ENCODE data around the gene ARL6IP4. TPM values are rescaled to one million over a fixed set of nuclear protein-coding genes. Genes with fewer than 3 reads are reported as not detected.
"Not testable (repeated sequence)": the region's sequence is repeated elsewhere in the genome, so short reads cannot be mapped to it uniquely, and the experiment has no call there.

ARL6IP4 gene
- total RNA-seq, 1 donor from 2014 or later, result 156 TPM

GRCh38 chr12:123011701-123012100 lies 31.2 kb downstream of the ARL6IP4 start:
- no peaks in the 10 kb centered on the region for H3K9me3 ChIP-seq (replicated peaks)
- intact Hi-C loops (cut with micrococcal nuclease), result no loop called here
- no peak for TF ChIP-seq CTCF (IDR thresholded peaks at IDR 0.05; ENCODE audit: borderline replicate concordance)
- H3K4me1 ChIP-seq, result peaks cover 7% of the 10 kb centered on the region
- DNase-seq, result no peak
- no peaks in the 10 kb centered on the region for H3K27me3 ChIP-seq (ENCODE audit: low read depth)
- H3K4me3 ChIP-seq, result no peak overlapping the region
- H3K27ac ChIP-seq (replicated peaks), result no peak overlapping the region
- peaks cover 62% of the 10 kb centered on the region for H3K36me3 ChIP-seq

- Histone ChIP-seq H3K27ac (replicated peaks) (no peak overlapping the region), H3K4me1 (peaks cover 7% of the 10 kb centered on the region), H3K36me3 (peaks cover 52% of the 10 kb centered on the region), H3K27me3 (ENCODE audit: low read depth) (no peaks in the 10 kb centered on the region), H3K9me3 (replicated peaks) (no peaks in the 10 kb centered on the region), H3K4me3 (no peak overlapping the region)
- DNase-seq, result no peak
- no peak for TF ChIP-seq CTCF (IDR thresholded peaks at IDR 0.05; ENCODE audit: borderline replicate concordance)
- intact Hi-C loops (cut with micrococcal nuclease), result no loop called here
These were observed 33.0 kb downstream of the ARL6IP4 start for GRCh38 chr12:123013185-123014095.

GRCh38 chr12:123014473-123014872 lies 34.0 kb downstream of the ARL6IP4 start:
- H3K4me1 ChIP-seq; H3K9me3 ChIP-seq (replicated peaks); DNase-seq; H3K27ac ChIP-seq (replicated peaks); H3K4me3 ChIP-seq; intact Hi-C loops (cut with micrococcal nuclease); H3K27me3 ChIP-seq (ENCODE audit: low read depth): not testable (repeated sequence)
- H3K36me3 ChIP-seq, result peaks cover 42% of the 10 kb centered on the region

GRCh38 chr12:123017753-123018152 lies 37.3 kb downstream of the ARL6IP4 start:
- no peak overlapping the region for H3K27ac ChIP-seq (replicated peaks)
- DNase-seq, result no peak

GRCh38 chr12:123019841-123020138 lies 39.3 kb downstream of the ARL6IP4 start:
- TF ChIP-seq CTCF (IDR thresholded peaks at IDR 0.05; ENCODE audit: borderline replicate concordance), result no peak
- Histone ChIP-seq H3K9me3 (replicated peaks) (no peaks in the 10 kb centered on the region), H3K27me3 (ENCODE audit: low read depth) (no peaks in the 10 kb centered on the region), H3K36me3 (no peaks in the 10 kb centered on the region), H3K4me3 (no peak overlapping the region), H3K4me1 (peaks cover 13% of the 10 kb centered on the region), H3K27ac (replicated peaks) (no peak overlapping the region)
- DNase-seq, result no peak
- intact Hi-C loops (cut with micrococcal nuclease), result no loop called here

More at GRCh38 chr12:123017753-123018152, 37.3 kb downstream of the ARL6IP4 start:
- peaks cover 20% of the 10 kb centered on the region for H3K4me1 ChIP-seq
- H3K9me3 ChIP-seq (replicated peaks), result no peaks in the 10 kb centered on the region
- intact Hi-C loops (cut with micrococcal nuclease), result no loop called here
- H3K27me3 ChIP-seq (ENCODE audit: low read depth), result no peaks in the 10 kb centered on the region
- peaks cover 12% of the 10 kb centered on the region for H3K36me3 ChIP-seq
- no peak overlapping the region for H3K4me3 ChIP-seq
- no peak for TF ChIP-seq CTCF (IDR thresholded peaks at IDR 0.05; ENCODE audit: borderline replicate concordance)
